Caco-2 (cell line): ENCODE results near the gene PDE2A. TPM values are rescaled to one million over a fixed set of nuclear protein-coding genes. Genes with fewer than 3 reads are reported as not detected.

ENCODE experiments used
- BruUV-seq: library from RNA; stranded (reverse); fragments of 400-500 nt; replicated peaks from 2 replicates; lab custom pipeline; 2021; lab: Mats Ljungman, UMichigan
- CTCF ChIA-PET: fragments of 300-600 bp; sonication (Branson Sonifier 250); formaldehyde crosslinking; loops from one replicate; lab custom pipeline; 2022; ENCODE audit warnings: antibody characterized with exemption; lab: Charles Lee
- POLR2A ChIA-PET: fragments of 300-600 bp; sonication (Branson Sonifier 250); formaldehyde crosslinking; loops from one replicate; lab custom pipeline; 2022; ENCODE audit warnings: antibody characterized with exemption; lab: Charles Lee
- DNase-seq, 2 experiments: peaks; one replicate each; pipeline versions ENCODE4 v3.0.0 to v3.0.0-alpha.2; 2020 to 2022
- H3K27me3 ChIP-seq: replicated peaks from 2 replicates; pipeline ENCODE4 v1.6.0; 2011; ENCODE audit warnings: low read length; ENCODE audit not compliant: control insufficient read depth, insufficient read depth
- H3K36me3 ChIP-seq: 2 replicates; pipeline ENCODE4 v1.5.1; 2011; ENCODE audit warnings: low read length; ENCODE audit not compliant: control insufficient read depth, insufficient read depth
- H3K4me1 ChIP-seq: fragments of 250-450 bp; sonication (Bioruptor Pico); 2 replicates; pipeline ENCODE4 v1.5.1; 2020; ENCODE audit warnings: mild to moderate bottlenecking
- H3K4me3 ChIP-seq: 2 replicates; pipeline ENCODE4 v1.5.1; 2011; ENCODE audit warnings: low read depth, mild to moderate bottlenecking, control low read depth, low read length
- H3K9me3 ChIP-seq: fragments of 250-450 bp; sonication (Bioruptor Pico); 2 replicates; pipeline ENCODE4 v1.5.1; 2020; ENCODE audit warnings: mild to moderate bottlenecking, moderate library complexity
- H3K27ac Mint-ChIP-seq: one replicate; pipeline ENCODE4 v1.8.0; 2022; ENCODE audit warnings: mixed read lengths; ENCODE audit not compliant: unreplicated experiment
- H3K27me3 Mint-ChIP-seq: one replicate; pipeline ENCODE4 v1.8.0; 2022; ENCODE audit warnings: mixed read lengths; ENCODE audit not compliant: insufficient read depth, unreplicated experiment
- H3K36me3 Mint-ChIP-seq: one replicate; pipeline ENCODE4 v1.8.0; 2022; ENCODE audit warnings: mild to moderate bottlenecking, mixed read lengths; ENCODE audit not compliant: insufficient read depth, unreplicated experiment
- H3K4me1 Mint-ChIP-seq: one replicate; pipeline ENCODE4 v1.8.0; 2022; ENCODE audit warnings: low read depth, mixed read lengths; ENCODE audit not compliant: unreplicated experiment
- H3K4me3 Mint-ChIP-seq: one replicate; pipeline ENCODE4 v1.8.0; 2022; ENCODE audit warnings: mild to moderate bottlenecking, moderate library complexity, mixed read lengths; ENCODE audit not compliant: unreplicated experiment
- H3K9me3 Mint-ChIP-seq: one replicate; pipeline ENCODE4 v1.8.0; 2022; ENCODE audit warnings: mixed read lengths; ENCODE audit not compliant: unreplicated experiment
- intact Hi-C: fragments of 100-400 bp; cut with micrococcal nuclease; formaldehyde crosslinking; loops from one replicate; pipeline ENCODE4 v1.10.0; 2022; ENCODE audit not compliant: unreplicated experiment
- total RNA-seq: library from RNA; stranded (reverse); gene quantifications from 2 replicates; pipeline ENCODE4 v1.2.3, GENCODE V29; 2022
- TF ChIP-seq, protein P1 (sequence below), 2 experiments: fragments of 200-600 bp in 1 of 2; IDR thresholded peaks; 1 replicate in 1 of 2; 2 replicates in 1 of 2; pipeline versions ENCODE4 v1.5.1 to v1.8.0; 2011 to 2022; ENCODE audit warnings: antibody characterized with exemption in 1 of 2, control low read depth in 1 of 2, inconsistent platforms in 1 of 2, low read depth in 1 of 2, low read length in 1 of 2, mild to moderate bottlenecking in 1 of 2, moderate library complexity in 1 of 2; ENCODE audit not compliant: insufficient read depth in 1 of 2, severe bottlenecking in 1 of 2, unreplicated experiment in 1 of 2

The PDE2A gene
- total RNA-seq, 1 experiment from 2014 or later = 1.4 TPM

DNA sequence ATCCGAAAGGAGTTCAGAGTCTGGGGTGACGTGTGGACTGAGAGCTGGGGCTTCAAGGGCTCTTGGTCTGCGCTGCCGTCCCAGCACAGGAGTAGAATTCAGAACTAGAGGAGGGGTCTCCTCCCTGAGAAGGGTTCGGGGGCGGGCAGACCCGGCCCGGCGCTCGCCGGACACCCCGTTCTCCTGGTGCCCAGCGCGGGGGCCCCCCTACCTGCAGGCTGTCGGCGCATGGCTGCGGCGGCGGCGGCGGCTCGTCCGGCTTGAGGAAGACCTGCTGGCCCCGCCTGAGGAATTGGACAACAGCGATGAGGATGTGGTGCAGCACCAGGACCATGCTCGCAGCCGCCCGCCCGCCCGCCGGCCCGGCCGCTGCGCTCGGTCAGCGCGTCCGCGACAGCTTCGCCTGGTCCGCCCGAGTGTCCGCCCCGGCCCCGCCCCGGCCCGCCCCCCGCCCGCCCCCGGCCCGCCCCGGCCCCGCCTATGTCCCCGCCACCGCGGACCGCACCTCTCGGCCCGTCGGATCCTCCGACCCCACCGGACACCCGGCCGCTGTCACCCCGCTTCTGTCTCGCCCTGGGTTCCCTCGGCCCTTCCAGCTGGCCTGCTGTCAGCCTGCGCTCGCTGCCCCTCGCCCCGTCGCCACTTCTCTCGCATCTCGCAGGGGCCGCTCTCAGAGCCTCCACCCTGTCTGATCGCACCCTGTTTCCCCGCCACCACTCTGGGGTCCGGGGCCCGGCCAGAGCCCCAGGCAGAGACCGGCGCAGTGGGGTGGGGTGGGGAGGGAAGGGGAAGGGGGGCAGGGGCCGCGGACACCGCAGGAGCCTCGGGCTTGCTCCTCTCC, 32.0 kb downstream of the PDE2A start:
- intact Hi-C loops = no loop called here
- no peaks in the 10 kb centered on the region for H3K9me3 Mint-ChIP-seq
- H3K4me3 Mint-ChIP-seq = peak overlapping the region; percentile 61
- POLR2A ChIA-PET = no interaction called here
- H3K36me3 ChIP-seq = no peaks in the 10 kb centered on the region
- TF ChIP-seq, protein P1, sequence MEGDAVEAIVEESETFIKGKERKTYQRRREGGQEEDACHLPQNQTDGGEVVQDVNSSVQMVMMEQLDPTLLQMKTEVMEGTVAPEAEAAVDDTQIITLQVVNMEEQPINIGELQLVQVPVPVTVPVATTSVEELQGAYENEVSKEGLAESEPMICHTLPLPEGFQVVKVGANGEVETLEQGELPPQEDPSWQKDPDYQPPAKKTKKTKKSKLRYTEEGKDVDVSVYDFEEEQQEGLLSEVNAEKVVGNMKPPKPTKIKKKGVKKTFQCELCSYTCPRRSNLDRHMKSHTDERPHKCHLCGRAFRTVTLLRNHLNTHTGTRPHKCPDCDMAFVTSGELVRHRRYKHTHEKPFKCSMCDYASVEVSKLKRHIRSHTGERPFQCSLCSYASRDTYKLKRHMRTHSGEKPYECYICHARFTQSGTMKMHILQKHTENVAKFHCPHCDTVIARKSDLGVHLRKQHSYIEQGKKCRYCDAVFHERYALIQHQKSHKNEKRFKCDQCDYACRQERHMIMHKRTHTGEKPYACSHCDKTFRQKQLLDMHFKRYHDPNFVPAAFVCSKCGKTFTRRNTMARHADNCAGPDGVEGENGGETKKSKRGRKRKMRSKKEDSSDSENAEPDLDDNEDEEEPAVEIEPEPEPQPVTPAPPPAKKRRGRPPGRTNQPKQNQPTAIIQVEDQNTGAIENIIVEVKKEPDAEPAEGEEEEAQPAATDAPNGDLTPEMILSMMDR (IDR thresholded peaks at IDR 0.05; ENCODE audit: insufficient read depth in 1 of 2, low read depth in 1 of 2, low read length in 1 of 2, severe bottlenecking in 1 of 2, unreplicated experiment in 1 of 2) = no peak
- H3K27me3 ChIP-seq = peaks cover 12% of the 10 kb centered on the region
- peaks cover 8% of the 10 kb centered on the region for H3K27me3 Mint-ChIP-seq
- no peaks in the 10 kb centered on the region for H3K9me3 ChIP-seq
- no TSS peak for BruUV-seq
- H3K4me1 Mint-ChIP-seq = no peaks in the 10 kb centered on the region
- H3K36me3 Mint-ChIP-seq = no peaks in the 10 kb centered on the region
- no peak overlapping the region for H3K27ac Mint-ChIP-seq
- H3K4me1 ChIP-seq = peaks cover 5% of the 10 kb centered on the region; the same call in 1 of the 2 replicates
- peak in 1 of 2 experiments; percentile 63 for DNase-seq
- H3K4me3 ChIP-seq = peak overlapping the region; percentile 52
- CTCF ChIA-PET = interaction anchor here (0.7 to 6.2 kb wide), 8 partner anchors 41 to 171 kb away, joined by 3 to 56 read pairs (median 6); no protein-coding TSS in a partner anchor

DNA sequence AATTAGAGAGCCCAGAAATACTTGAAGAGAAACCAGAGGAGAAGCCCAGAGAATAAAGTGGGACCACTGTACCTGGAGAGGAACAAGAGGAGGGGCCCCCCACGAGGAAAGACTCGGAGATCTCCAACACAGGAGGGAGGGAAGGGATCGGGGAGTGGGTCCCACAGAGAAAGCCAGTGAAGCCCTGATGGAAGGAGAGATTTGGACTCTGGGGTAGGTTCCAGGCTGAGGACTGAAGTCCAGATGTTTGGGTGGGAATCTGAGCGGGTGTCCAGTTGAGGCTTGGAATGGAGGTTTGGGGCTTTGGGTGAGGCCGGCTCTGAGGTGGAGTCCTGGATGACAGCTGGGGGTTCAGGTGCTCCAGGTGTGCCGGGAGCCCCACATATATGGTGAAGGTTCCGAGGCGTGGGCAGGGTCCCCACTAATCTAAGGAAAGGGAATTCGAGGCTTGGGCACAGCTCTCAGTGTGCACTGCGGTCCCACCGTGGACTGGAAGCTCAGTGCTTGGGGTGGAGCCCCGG, 32.6 kb downstream of the PDE2A start:
- POLR2A ChIA-PET = no interaction called here

More for the DNA sequence above, 32.6 kb downstream of the PDE2A start:
- Mint-ChIP-seq H3K9me3 (no peaks in the 10 kb centered on the region), H3K4me1 (no peaks in the 10 kb centered on the region), H3K27ac (no peak overlapping the region), H3K36me3 (no peaks in the 10 kb centered on the region), H3K27me3 (peaks cover 13% of the 10 kb centered on the region), H3K4me3 (no peak overlapping the region)
- no peaks in the 10 kb centered on the region for H3K9me3 ChIP-seq
- peaks cover 12% of the 10 kb centered on the region for H3K27me3 ChIP-seq
- no peak for DNase-seq
- H3K4me3 ChIP-seq = peak overlapping the region; percentile 52
- H3K36me3 ChIP-seq = no peaks in the 10 kb centered on the region
- BruUV-seq = no TSS peak
- CTCF ChIA-PET = interaction anchor here (0.7 to 6.2 kb wide), 8 partner anchors 42 to 171 kb away, joined by 3 to 56 read pairs (median 6); no protein-coding TSS in a partner anchor
- H3K4me1 ChIP-seq = peaks cover 5% of the 10 kb centered on the region; the same call in 1 of the 2 replicates
- TF ChIP-seq, protein P1 (IDR thresholded peaks at IDR 0.05; ENCODE audit: insufficient read depth in 1 of 2, low read depth in 1 of 2, low read length in 1 of 2, severe bottlenecking in 1 of 2, unreplicated experiment in 1 of 2) = no peak
- intact Hi-C loops = no loop called here
